ENCODE data around the gene PLAC8L1. TPM values are rescaled to one million over a fixed set of nuclear protein-coding genes. Genes with fewer than 3 reads are reported as not detected.

Gene PLAC8L1
- total and polyA plus RNA-seq, 2 of the 8 experiments (the other 6 are each of a cell fraction or from before 2014, with no cell fraction given) = 0.42 TPM; not detected in 1

DNA sequence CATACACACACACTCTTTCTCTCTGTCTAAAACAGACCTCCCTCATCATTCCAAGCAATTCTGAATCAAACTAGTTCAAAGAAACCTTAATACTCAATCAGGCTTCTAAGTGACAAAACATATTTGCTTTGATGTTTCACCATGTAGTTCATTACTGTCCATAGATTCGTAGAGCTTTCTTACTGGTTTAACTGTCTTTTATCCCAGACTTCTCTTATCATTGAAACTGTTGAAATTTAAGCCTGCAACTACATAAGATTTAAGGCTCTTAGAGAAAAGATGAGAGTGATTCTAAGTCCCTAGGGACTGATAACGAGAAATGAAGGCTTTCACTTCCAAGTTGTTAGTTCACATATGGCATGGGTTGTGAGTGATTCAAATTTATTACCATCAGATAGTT lies 11.0 kb upstream of the PLAC8L1 start:
- Histone ChIP-seq H3K4me1 (replicated peaks in 1 of 4; ENCODE audit: control insufficient read depth in 3 of 4, insufficient read depth in 4 of 4, low read length in 3 of 4) (no peaks in the 10 kb centered on the region), H2AK5ac (ENCODE audit: low read depth, low read length) (no peak overlapping the region), H3K4me2 (ENCODE audit: insufficient read depth in 1 of 2, low read depth in 2 of 2, low read length in 2 of 2) (no peak overlapping the region), H4K5ac (ENCODE audit: insufficient read length, low read depth, low read length) (no peak overlapping the region), H3K14ac (ENCODE audit: insufficient read length) (no peak overlapping the region), H3K79me2 (ENCODE audit: control insufficient read depth in 1 of 2, insufficient read depth in 2 of 2, low read length in 2 of 2) (no peaks in the 10 kb centered on the region), H2BK12ac (ENCODE audit: low read depth, low read length) (no peak overlapping the region), H3K27me3 (replicated peaks in 1 of 4; ENCODE audit: control insufficient read depth in 3 of 4, extremely low read depth in 1 of 4, insufficient read depth in 3 of 4, low read length in 3 of 4) (no peaks in the 10 kb centered on the region), H3K36me3 (ENCODE audit: control insufficient read depth in 2 of 4, insufficient read depth in 4 of 4, low read length in 3 of 4) (peaks cover 20 to 91% (median 49%) of the 10 kb centered on the region in 4 experiments), H4K91ac (replicated peaks; ENCODE audit: insufficient read length, low read length) (no peak overlapping the region), H2BK120ac (replicated peaks; ENCODE audit: low read depth, low read length) (no peak overlapping the region), H2BK5ac (ENCODE audit: low read depth, low read length) (no peak overlapping the region), H3K4me3 (ENCODE audit: extremely low read depth in 1 of 4, insufficient read depth in 2 of 4, low read depth in 3 of 4, low read length in 4 of 4) (no peak overlapping the region), H3K23ac (ENCODE audit: insufficient read length) (no peak overlapping the region), H3K79me1 (ENCODE audit: low read depth, low read length) (no peaks in the 10 kb centered on the region), H3K9ac (replicated peaks in 1 of 4; ENCODE audit: extremely low read depth in 1 of 4, low read depth in 3 of 4, low read length in 3 of 4) (no peak overlapping the region), H4K20me1 (replicated peaks in 1 of 2; ENCODE audit: control insufficient read depth in 1 of 2, insufficient read depth in 2 of 2, low read length in 2 of 2) (peaks cover 0 to 3% of the 10 kb centered on the region in 2 experiments), H3K23me2 (ENCODE audit: low read depth, low read length) (no peaks in the 10 kb centered on the region), H2AFZ (ENCODE audit: low read length) (no peak overlapping the region), H4K8ac (ENCODE audit: extremely low read depth, insufficient read depth, low read length) (no peak overlapping the region), H3K27ac (ENCODE audit: low read depth, low read length) (no peak overlapping the region), H3K4ac (replicated peaks; ENCODE audit: insufficient read length, low read depth, low read length) (no peak overlapping the region), H2BK15ac (ENCODE audit: low read length) (no peak overlapping the region), H3K18ac (ENCODE audit: extremely low read depth, low read length) (no peak overlapping the region), H2BK20ac (ENCODE audit: low read length) (no peak overlapping the region), H3K9me3 (ENCODE audit: insufficient read depth in 2 of 2, low read depth in 1 of 2, low read length in 1 of 2) (no peaks in the 10 kb centered on the region), H3K56ac (replicated peaks; ENCODE audit: insufficient read length, low read depth, low read length) (no peak overlapping the region)
- DNase-seq (ENCODE audit: low read depth in 1 of 2, low spot score in 2 of 2) = no peak
- ChIA-PET CTCF (ENCODE audit: partially characterized antibody) (interaction anchor here (1.6 kb wide), 1 partner anchor 11 kb away, joined by 4 read pairs; no protein-coding TSS in a partner anchor), POLR2A (ENCODE audit: partially characterized antibody) (interaction anchor here (1.0 kb wide), 1 partner anchor 40 kb away, joined by 3 read pairs; no protein-coding TSS in a partner anchor)
- WGBS, 2 experiments (ENCODE audit: extremely low coverage in 1 of 2, insufficient coverage in 1 of 2, insufficient read length in 1 of 2, insufficient replicate concordance in 2 of 2, low coverage in 1 of 2, low lambda C conversion rate in 2 of 2, missing lambda C conversion rate in 1 of 2) = 94% methylated on average over 2 of the region's 2 CpGs; no CpG with 5 or more reads in 1 of the 2 experiments
- no peak for FAIRE-seq
- TF ChIP-seq, protein P1, sequence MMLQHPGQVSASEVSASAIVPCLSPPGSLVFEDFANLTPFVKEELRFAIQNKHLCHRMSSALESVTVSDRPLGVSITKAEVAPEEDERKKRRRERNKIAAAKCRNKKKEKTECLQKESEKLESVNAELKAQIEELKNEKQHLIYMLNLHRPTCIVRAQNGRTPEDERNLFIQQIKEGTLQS (IDR thresholded peaks at IDR 0.05; ENCODE audit: insufficient read depth, low read depth, low read length) = no peak
- TF ChIP-seq RBBP5 (IDR thresholded peaks at IDR 0.05; ENCODE audit: borderline replicate concordance, low read depth, low read length) (no peak), BRCA1 (IDR thresholded peaks at IDR 0.05; ENCODE audit: low read depth, low read length) (no peak), EP300 (IDR thresholded peaks at IDR 0.05; ENCODE audit: borderline replicate concordance in 1 of 2, low read depth in 2 of 2, low read length in 2 of 2) (no peak), SRF (IDR thresholded peaks at IDR 0.05; ENCODE audit: low read depth, low read length) (no peak), EGR1 (IDR thresholded peaks at IDR 0.05; ENCODE audit: borderline replicate concordance, low read depth, low read length) (no peak), NANOG (IDR thresholded peaks at IDR 0.05; ENCODE audit: insufficient read depth, low read depth, low read length, poor library complexity, severe bottlenecking) (no peak), NRF1 (IDR thresholded peaks at IDR 0.05; ENCODE audit: low read depth, low read length) (no peak)

Data from H1 (cell line).